Measurements from ENCODE around the gene LIPJ.

Gene LIPJ, protein sequence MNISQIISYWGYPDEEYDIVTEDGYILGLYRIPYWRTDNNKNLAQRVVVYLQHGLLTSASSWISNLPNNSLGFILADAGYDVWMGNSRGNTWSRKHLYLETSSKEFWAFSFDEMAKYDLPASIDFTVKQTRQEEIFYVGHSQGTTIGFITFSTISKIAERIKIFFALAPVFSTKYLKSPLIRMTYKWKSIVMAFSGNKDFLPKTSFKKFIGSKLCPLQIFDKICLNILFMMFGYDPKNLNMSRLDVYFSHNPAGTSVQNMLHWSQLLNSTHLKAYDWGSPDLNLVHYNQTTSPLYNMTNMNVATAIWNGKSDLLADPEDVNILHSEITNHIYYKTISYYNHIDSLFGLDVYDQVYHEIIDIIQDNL

GRCh38 chr10:88586462-88586861 is at the start of gene LIPJ:
Gene LIPJ, plus strand, starts transcription at chr10:88586762. Its CDS starts 3,926 bp downstream, at chr10:88590688.
- no peaks in the 10 kb centered on the region for H3K36me3 Mint-ChIP-seq
- peaks cover 13% of the 10 kb centered on the region for H3K4me1 Mint-ChIP-seq (ENCODE audit: low read depth)
- no peak within 1 kb of the TSS for H3K4me3 Mint-ChIP-seq
- no peak within 1 kb of the TSS for H3K27ac Mint-ChIP-seq
- H3K9me3 Mint-ChIP-seq (ENCODE audit: low read depth): peaks cover 6% of the 10 kb centered on the region
- H3K27me3 Mint-ChIP-seq: peaks cover 4% of the 10 kb centered on the region

DNA sequence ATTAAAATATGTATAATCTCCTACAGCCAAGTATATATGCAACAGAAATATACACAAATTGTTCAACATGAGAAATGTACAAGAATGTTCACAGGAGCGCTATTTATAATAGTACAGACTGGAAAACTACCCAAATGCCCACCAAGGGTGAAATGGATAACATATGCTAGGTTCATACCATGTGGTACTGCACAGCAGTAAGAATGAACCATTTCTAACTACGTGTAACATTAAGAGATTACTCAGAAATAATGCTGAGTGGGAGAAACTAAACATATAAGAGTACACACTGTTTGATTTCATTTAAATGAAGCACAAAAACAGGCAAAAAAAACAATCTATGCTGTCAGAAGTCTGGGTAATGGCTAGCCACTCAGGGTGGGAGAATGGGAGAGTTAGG is 49.2 kb upstream of the LIPJ start:
- Mint-ChIP-seq H3K27me3 (no peaks in the 10 kb centered on the region), H3K4me1 (ENCODE audit: low read depth) (no peaks in the 10 kb centered on the region), H3K9me3 (ENCODE audit: low read depth) (no peaks in the 10 kb centered on the region), H3K36me3 (no peaks in the 10 kb centered on the region), H3K4me3 (no peak overlapping the region), H3K27ac (no peak overlapping the region)

- Mint-ChIP-seq H3K27ac (no peak overlapping the region), H3K4me3 (no peak overlapping the region), H3K27me3 (no peaks in the 10 kb centered on the region), H3K9me3 (ENCODE audit: low read depth) (no peaks in the 10 kb centered on the region), H3K4me1 (ENCODE audit: low read depth) (no peaks in the 10 kb centered on the region), H3K36me3 (no peaks in the 10 kb centered on the region)
These were observed 48.5 kb upstream of the LIPJ start for GRCh38 chr10:88538048-88538447.

- no peak overlapping the region for H3K4me3 Mint-ChIP-seq
These were observed 46.2 kb upstream of the LIPJ start for GRCh38 chr10:88540351-88540750.

GRCh38 chr10:88541116-88541626 is 45.4 kb upstream of the LIPJ start:
- Mint-ChIP-seq H3K27me3 (no peaks in the 10 kb centered on the region), H3K4me3 (no peak overlapping the region), H3K4me1 (ENCODE audit: low read depth) (no peaks in the 10 kb centered on the region), H3K9me3 (ENCODE audit: low read depth) (no peaks in the 10 kb centered on the region), H3K27ac (no peak overlapping the region), H3K36me3 (no peaks in the 10 kb centered on the region)

More at GRCh38 chr10:88540351-88540750, 46.2 kb upstream of the LIPJ start:
- Mint-ChIP-seq H3K4me1 (ENCODE audit: low read depth) (no peaks in the 10 kb centered on the region), H3K27ac (no peak overlapping the region), H3K9me3 (ENCODE audit: low read depth) (no peaks in the 10 kb centered on the region), H3K36me3 (no peaks in the 10 kb centered on the region), H3K27me3 (no peaks in the 10 kb centered on the region)

DNA sequence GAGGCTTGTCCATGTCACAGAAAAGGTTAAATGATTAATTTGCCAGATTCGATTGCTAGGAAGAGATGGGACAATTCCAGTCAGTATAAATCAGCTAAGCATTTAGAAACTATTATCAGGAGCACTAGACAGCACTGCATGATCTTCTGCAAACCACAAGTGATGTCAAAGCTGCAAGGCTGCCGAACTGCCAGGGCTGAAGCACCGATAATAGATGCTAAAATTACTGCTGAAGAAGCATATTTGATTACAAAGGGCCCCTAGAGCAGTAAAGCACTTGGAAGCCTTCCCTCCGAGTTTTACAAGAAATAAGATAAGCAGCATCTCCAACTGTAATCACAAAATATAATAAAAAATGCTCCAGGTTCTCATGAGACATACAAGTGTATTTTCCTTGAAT is 44.0 kb upstream of the LIPJ start:
- H3K27me3 Mint-ChIP-seq: no peaks in the 10 kb centered on the region
- no peaks in the 10 kb centered on the region for H3K9me3 Mint-ChIP-seq (ENCODE audit: low read depth)
- H3K36me3 Mint-ChIP-seq: no peaks in the 10 kb centered on the region
- H3K4me3 Mint-ChIP-seq: no peak overlapping the region
- H3K4me1 Mint-ChIP-seq (ENCODE audit: low read depth): no peaks in the 10 kb centered on the region
- no peak overlapping the region for H3K27ac Mint-ChIP-seq

DNA sequence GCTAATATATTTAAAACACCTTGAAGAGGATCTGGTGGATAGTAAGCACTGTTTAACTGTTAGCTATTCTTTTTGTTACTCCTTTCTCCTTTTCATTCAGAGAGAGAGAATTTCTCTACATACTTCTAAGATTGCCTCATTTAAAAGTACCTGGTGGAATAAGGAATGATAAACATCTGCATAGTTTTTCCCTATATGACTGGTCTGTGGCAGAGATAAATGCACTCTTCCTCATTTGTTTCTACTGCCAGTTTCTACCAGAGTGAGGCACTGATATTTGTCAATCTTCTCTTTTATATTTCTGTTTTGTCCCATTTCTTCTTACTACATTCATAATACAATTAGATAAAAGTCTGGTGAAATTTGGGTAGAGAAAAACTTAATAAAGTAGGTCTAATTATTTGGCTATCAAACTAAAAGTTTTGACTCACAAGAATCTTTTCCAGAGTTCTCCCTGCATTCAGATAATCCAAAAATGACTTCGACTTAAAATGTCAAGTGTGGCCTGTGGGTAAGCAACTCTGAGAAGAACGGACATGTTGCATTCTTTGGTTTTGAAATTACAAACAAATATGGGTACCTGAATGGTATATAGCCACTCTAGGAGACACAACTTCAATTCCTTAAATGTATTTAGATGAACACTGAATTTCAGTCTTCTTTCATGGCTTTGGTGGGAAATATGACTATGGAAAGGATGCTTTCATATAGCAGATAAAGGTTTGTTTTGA is 42.3 kb upstream of the LIPJ start:
- H3K4me1 Mint-ChIP-seq (ENCODE audit: low read depth): no peaks in the 10 kb centered on the region
- H3K36me3 Mint-ChIP-seq: no peaks in the 10 kb centered on the region
- no peak overlapping the region for H3K4me3 Mint-ChIP-seq
- no peaks in the 10 kb centered on the region for H3K27me3 Mint-ChIP-seq
- H3K9me3 Mint-ChIP-seq (ENCODE audit: low read depth): no peaks in the 10 kb centered on the region
- no peak overlapping the region for H3K27ac Mint-ChIP-seq

- Mint-ChIP-seq H3K27ac (no peak overlapping the region), H3K4me1 (ENCODE audit: low read depth) (no peaks in the 10 kb centered on the region), H3K4me3 (no peak overlapping the region), H3K9me3 (ENCODE audit: low read depth) (no peaks in the 10 kb centered on the region), H3K36me3 (no peaks in the 10 kb centered on the region), H3K27me3 (no peaks in the 10 kb centered on the region)
These were observed 41.2 kb upstream of the LIPJ start for GRCh38 chr10:88545359-88545758.

DNA sequence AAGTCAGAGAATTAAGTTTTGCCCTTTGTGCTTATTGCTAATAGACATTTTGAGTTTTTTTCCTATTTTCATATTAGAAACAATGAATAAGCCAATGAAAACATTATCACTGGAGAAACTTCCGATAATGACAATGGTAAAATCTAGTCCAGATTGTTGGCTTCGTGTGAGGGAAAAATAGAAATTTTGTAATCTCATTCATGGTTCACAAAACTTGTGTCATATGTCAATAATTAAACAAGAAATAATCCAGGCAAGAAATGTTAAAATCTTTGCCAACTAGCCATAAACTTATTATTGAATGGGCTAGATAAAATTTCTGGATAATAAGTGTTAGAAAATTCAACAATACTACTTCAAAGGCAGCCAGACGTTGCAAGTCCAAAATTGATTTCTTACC is 40.1 kb upstream of the LIPJ start:
- H3K9me3 Mint-ChIP-seq (ENCODE audit: low read depth): no peaks in the 10 kb centered on the region
- H3K27me3 Mint-ChIP-seq: no peaks in the 10 kb centered on the region
- H3K27ac Mint-ChIP-seq: no peak overlapping the region
- H3K4me1 Mint-ChIP-seq (ENCODE audit: low read depth): no peaks in the 10 kb centered on the region
- H3K36me3 Mint-ChIP-seq: no peaks in the 10 kb centered on the region
- no peak overlapping the region for H3K4me3 Mint-ChIP-seq

DNA sequence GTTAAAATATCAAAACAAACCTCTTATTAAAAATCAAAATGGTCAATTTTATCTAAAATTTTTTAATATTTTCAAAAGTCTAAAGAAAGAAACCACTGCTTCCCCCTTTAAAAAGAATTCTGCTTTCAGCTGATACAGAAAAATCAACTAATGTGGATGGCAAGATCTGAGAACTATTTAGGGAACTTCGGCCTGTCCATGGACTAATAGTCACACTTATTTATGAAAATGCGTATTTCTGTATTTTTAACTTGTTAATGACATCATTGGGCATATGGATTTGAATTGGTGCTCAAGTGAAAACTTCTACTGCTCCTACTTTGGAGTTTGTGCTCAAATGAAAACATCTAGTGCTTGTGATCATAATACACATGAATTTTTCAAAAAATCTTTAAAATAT is 35.3 kb upstream of the LIPJ start:
- H3K9me3 Mint-ChIP-seq (ENCODE audit: low read depth): no peaks in the 10 kb centered on the region
- H3K36me3 Mint-ChIP-seq: peaks cover 2% of the 10 kb centered on the region
- H3K27me3 Mint-ChIP-seq: no peaks in the 10 kb centered on the region
- no peaks in the 10 kb centered on the region for H3K4me1 Mint-ChIP-seq (ENCODE audit: low read depth)
- no peak overlapping the region for H3K4me3 Mint-ChIP-seq
- H3K27ac Mint-ChIP-seq: no peak overlapping the region

- no peaks in the 10 kb centered on the region for H3K4me1 Mint-ChIP-seq (ENCODE audit: low read depth)
- peaks cover 2% of the 10 kb centered on the region for H3K36me3 Mint-ChIP-seq
- H3K4me3 Mint-ChIP-seq: no peak overlapping the region
- H3K27ac Mint-ChIP-seq: no peak overlapping the region
- H3K9me3 Mint-ChIP-seq (ENCODE audit: low read depth): no peaks in the 10 kb centered on the region
- no peaks in the 10 kb centered on the region for H3K27me3 Mint-ChIP-seq
These were observed 33.3 kb upstream of the LIPJ start for GRCh38 chr10:88553116-88553752.

DNA sequence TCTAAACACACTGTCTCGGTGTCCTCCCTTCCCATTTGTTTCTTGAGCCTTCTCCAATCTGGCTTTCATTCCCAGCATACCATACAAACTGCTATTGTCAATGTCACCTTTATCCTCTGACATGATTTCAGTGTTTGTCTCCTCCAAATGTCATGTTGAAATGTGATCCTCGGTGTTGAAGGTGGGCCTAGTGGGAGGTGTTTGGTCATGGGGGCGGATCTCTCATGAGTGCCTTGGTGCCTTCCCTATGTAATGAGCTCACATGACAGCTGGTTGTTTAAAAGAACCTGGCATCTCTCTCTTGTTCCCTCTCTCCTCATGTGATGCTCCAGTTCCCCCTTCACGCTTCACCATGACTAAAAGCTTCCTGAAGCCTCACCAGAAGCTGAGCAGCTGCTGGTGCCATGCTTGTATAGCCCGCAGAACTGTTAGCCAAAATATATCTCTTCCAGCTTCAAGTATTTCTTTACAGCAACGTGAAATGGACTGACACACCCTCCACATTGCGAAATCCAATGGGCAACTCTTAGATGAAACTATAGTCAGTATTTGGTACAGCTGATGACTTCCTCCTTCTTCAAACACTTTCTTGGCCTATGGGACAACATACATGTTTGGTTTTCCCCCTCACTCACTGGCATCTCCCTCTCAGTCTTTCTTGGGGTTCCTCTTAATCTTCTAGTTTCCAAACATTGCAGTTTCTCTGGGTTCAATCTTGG is 31.2 kb upstream of the LIPJ start:
- Mint-ChIP-seq H3K9me3 (ENCODE audit: low read depth) (no peaks in the 10 kb centered on the region), H3K36me3 (peaks cover 2% of the 10 kb centered on the region), H3K27me3 (no peaks in the 10 kb centered on the region), H3K4me1 (ENCODE audit: low read depth) (peaks cover 2% of the 10 kb centered on the region), H3K4me3 (no peak overlapping the region), H3K27ac (no peak overlapping the region)

GRCh38 chr10:88557256-88557655 is 29.3 kb upstream of the LIPJ start:
- Mint-ChIP-seq H3K27ac (no peak overlapping the region), H3K4me1 (ENCODE audit: low read depth) (peaks cover 2% of the 10 kb centered on the region), H3K36me3 (peaks cover 3% of the 10 kb centered on the region), H3K4me3 (no peak overlapping the region), H3K9me3 (ENCODE audit: low read depth) (no peaks in the 10 kb centered on the region), H3K27me3 (no peaks in the 10 kb centered on the region)

- H3K27me3 Mint-ChIP-seq: no peaks in the 10 kb centered on the region
- H3K9me3 Mint-ChIP-seq (ENCODE audit: low read depth): no peaks in the 10 kb centered on the region
- peaks cover 5% of the 10 kb centered on the region for H3K36me3 Mint-ChIP-seq
- H3K4me1 Mint-ChIP-seq (ENCODE audit: low read depth): peaks cover 2% of the 10 kb centered on the region
- H3K27ac Mint-ChIP-seq: no peak overlapping the region
- H3K4me3 Mint-ChIP-seq: no peak overlapping the region
These were observed 28.9 kb upstream of the LIPJ start for GRCh38 chr10:88557658-88558057.

- no peaks in the 10 kb centered on the region for H3K9me3 Mint-ChIP-seq (ENCODE audit: low read depth)
- peaks cover 3% of the 10 kb centered on the region for H3K36me3 Mint-ChIP-seq
- H3K27ac Mint-ChIP-seq: no peak overlapping the region
- H3K4me1 Mint-ChIP-seq (ENCODE audit: low read depth): peaks cover 2% of the 10 kb centered on the region
- H3K27me3 Mint-ChIP-seq: peaks cover 2% of the 10 kb centered on the region
- no peak overlapping the region for H3K4me3 Mint-ChIP-seq
These were observed 24.4 kb upstream of the LIPJ start for GRCh38 chr10:88562152-88562551.
